Suprapubic skin (tissue), 4 donors: ENCODE results near the gene PROKR2. TPM values are rescaled to one million over a fixed set of nuclear protein-coding genes. Genes with fewer than 3 reads are reported as not detected.

Experiments used
- DNase-seq, 2 donors: peaks; one replicate each; pipeline ENCODE4 v3.0.0-alpha.2; 2019; ENCODE audit warnings: low spot score in 2 of 2
- H3K27ac ChIP-seq: fragments of 200-600 bp; sonication (generic); one replicate; pipeline ENCODE4 v1.5.1; 2019
- H3K27me3 ChIP-seq: fragments of 200-600 bp; sonication (generic); one replicate; pipeline ENCODE4 v1.5.1; 2019
- H3K36me3 ChIP-seq: fragments of 200-600 bp; sonication (generic); one replicate; pipeline ENCODE4 v1.5.1; 2019
- H3K4me1 ChIP-seq: fragments of 200-600 bp; sonication (generic); one replicate; pipeline ENCODE4 v1.5.1; 2019
- H3K4me3 ChIP-seq: fragments of 200-600 bp; sonication (generic); one replicate; pipeline ENCODE4 v1.5.1; 2019; ENCODE audit warnings: mild to moderate bottlenecking
- H3K9me3 ChIP-seq: fragments of 200-600 bp; sonication (generic); one replicate; pipeline ENCODE4 v1.5.1; 2019
- EP300 ChIP-seq: sonication (generic); formaldehyde crosslinking; IDR thresholded peaks from one replicate; pipeline ENCODE4 v1.6.1; 2017; ENCODE audit warnings: antibody characterized with exemption
- POLR2A ChIP-seq, 2 donors: fragments of 450-650 bp; IDR thresholded peaks; one replicate each; pipeline ENCODE4 v1.6.1; 2017; ENCODE audit warnings: antibody characterized with exemption in 2 of 2, mild to moderate bottlenecking in 2 of 2, moderate library complexity in 2 of 2
- POLR2AphosphoS5 ChIP-seq, 3 donors: sonication (generic); formaldehyde crosslinking; IDR thresholded peaks; one replicate each; pipeline ENCODE4 v1.6.1; 2017; ENCODE audit warnings: antibody characterized with exemption in 3 of 3
- WGBS: methylation state at CpG from one replicate; pipeline ENCODE4 v1.1.5; 2018; 5-methylcytosine and 5-hydroxymethylcytosine counted together
- total RNA-seq, 4 donors: library from RNA; depleted of rRNA; stranded (reverse); fragments of >200 nt; gene quantifications; one replicate each; pipeline ENCODE4 v1.1.0, GENCODE V29; 2016
- TF ChIP-seq, protein P1 (sequence below), 2 donors: fragments of 200-600 bp in 1 of 2; fragments of 450-650 bp in 1 of 2; sonication (generic) in 1 of 2; IDR thresholded peaks; one replicate each; pipeline ENCODE4 v1.5.1; 2016 to 2019; ENCODE audit warnings: antibody characterized with exemption in 2 of 2, mild to moderate bottlenecking in 1 of 2, moderate library complexity in 1 of 2

The PROKR2 gene
- total RNA-seq, 4 donors from 2014 or later: not detected

DNA sequence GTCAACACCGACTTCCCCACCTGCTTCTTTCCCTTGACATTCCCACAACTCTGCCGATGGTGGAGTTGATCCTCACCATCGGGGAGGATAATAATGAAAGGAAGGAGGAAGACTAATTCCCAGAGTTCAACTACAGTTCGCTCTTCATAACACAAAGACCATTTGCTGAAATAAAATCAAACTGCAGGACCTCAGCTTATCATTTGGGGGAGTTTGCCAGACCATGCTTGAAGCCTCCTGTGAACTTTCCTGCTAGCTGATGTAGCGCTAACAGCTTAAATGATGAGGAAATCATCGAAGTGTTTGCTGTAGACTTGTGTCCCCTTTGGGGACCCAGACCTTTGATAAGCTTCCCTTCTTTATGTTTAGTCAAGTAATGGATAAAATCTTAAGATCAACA lies 26.2 kb downstream of the PROKR2 start:
- Histone ChIP-seq H3K9me3 (no peaks in the 10 kb centered on the region), H3K27me3 (no peaks in the 10 kb centered on the region), H3K36me3 (no peaks in the 10 kb centered on the region), H3K4me1 (no peaks in the 10 kb centered on the region), H3K27ac (no peak overlapping the region), H3K4me3 (no peak overlapping the region)
- 85% methylated on average over 6 of the region's 6 CpGs for WGBS
- TF ChIP-seq POLR2AphosphoS5 (IDR thresholded peaks at IDR 0.05): no peak
- TF ChIP-seq, protein P1, sequence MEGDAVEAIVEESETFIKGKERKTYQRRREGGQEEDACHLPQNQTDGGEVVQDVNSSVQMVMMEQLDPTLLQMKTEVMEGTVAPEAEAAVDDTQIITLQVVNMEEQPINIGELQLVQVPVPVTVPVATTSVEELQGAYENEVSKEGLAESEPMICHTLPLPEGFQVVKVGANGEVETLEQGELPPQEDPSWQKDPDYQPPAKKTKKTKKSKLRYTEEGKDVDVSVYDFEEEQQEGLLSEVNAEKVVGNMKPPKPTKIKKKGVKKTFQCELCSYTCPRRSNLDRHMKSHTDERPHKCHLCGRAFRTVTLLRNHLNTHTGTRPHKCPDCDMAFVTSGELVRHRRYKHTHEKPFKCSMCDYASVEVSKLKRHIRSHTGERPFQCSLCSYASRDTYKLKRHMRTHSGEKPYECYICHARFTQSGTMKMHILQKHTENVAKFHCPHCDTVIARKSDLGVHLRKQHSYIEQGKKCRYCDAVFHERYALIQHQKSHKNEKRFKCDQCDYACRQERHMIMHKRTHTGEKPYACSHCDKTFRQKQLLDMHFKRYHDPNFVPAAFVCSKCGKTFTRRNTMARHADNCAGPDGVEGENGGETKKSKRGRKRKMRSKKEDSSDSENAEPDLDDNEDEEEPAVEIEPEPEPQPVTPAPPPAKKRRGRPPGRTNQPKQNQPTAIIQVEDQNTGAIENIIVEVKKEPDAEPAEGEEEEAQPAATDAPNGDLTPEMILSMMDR (IDR thresholded peaks at IDR 0.05): no peak
- no peak for TF ChIP-seq EP300
- no peak for TF ChIP-seq POLR2A (IDR thresholded peaks at IDR 0.05)
- DNase-seq: no peak

DNA sequence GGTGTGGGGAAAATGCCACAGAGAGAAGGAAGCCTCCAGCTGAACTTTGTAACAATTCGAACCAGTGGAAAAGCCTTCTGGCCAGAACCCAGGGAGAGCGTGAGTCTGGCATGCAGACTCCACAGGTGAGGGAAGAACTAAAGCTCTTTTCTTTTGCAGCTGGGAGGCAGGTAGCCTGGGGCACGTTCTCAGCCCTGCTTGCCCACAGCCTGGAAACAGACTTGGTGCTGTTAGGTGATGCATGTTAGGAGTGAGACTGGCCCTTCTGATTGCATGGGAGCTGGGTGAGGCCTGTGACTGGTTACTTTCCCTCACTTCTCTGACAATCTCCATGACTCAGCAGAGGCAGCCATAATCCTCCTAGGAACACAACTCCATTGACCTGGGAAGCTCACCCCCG lies 34.2 kb downstream of the PROKR2 start:
- WGBS: 55% methylated on average over 4 of the region's 4 CpGs
- no peak for DNase-seq
- Histone ChIP-seq H3K27me3 (no peaks in the 10 kb centered on the region), H3K27ac (no peak overlapping the region), H3K4me1 (no peaks in the 10 kb centered on the region), H3K36me3 (no peaks in the 10 kb centered on the region), H3K9me3 (no peaks in the 10 kb centered on the region), H3K4me3 (no peak overlapping the region)
- no peak for TF ChIP-seq POLR2A (IDR thresholded peaks at IDR 0.05)
- no peak for TF ChIP-seq EP300
- TF ChIP-seq POLR2AphosphoS5 (IDR thresholded peaks at IDR 0.05): no peak
- TF ChIP-seq, protein P1 (IDR thresholded peaks at IDR 0.05): no peak

DNA sequence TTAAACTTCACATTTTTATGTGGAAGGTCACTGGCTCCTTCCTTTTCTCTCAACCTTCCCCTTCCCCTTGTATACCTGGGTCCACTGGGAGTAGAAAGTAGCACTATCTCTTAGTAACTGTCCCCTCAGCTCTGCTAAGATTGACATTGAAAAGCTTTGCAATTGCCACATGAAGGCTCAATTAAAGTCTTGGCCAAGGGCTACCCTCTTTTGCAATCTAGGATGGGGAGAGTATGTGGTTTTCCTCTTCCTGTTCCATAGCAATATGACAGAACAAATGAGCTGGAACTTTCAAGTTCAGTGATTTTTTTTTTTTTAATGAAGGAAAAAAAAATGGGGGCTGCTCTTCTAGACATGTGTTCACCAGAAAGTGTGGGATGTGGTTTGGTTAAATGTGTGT lies 37.1 kb downstream of the PROKR2 start:
- Histone ChIP-seq H3K27me3 (no peaks in the 10 kb centered on the region), H3K9me3 (no peaks in the 10 kb centered on the region), H3K27ac (no peak overlapping the region), H3K4me3 (no peak overlapping the region), H3K4me1 (no peaks in the 10 kb centered on the region), H3K36me3 (no peaks in the 10 kb centered on the region)
- no peak for DNase-seq
- TF ChIP-seq EP300 (no peak), POLR2AphosphoS5 (IDR thresholded peaks at IDR 0.05) (no peak), POLR2A (IDR thresholded peaks at IDR 0.05) (no peak)
- TF ChIP-seq, protein P1 (IDR thresholded peaks at IDR 0.05): no peak

DNA sequence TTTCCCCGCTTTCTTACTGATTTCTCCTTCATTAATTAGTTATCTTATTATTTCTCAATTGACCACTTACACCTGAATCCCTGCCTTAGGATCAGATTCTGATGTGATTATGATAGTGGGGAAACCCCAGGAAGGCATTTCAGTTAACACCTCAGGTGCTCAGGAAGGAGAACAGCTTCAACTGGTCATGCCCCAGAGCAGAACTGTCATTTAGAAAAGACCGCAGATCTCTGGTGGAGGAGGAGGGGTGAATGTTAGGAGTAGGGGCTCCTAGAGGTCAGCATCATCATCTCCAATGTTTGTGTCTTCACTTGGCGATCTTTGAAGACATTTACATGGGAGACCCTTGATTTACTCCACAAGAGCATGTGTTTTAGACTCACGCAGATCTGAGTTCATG lies 44.5 kb downstream of the PROKR2 start:
- no peak overlapping the region for H3K4me3 ChIP-seq
- no peaks in the 10 kb centered on the region for H3K36me3 ChIP-seq
- WGBS: 73% methylated on average over 4 of the region's 4 CpGs
- no peaks in the 10 kb centered on the region for H3K27me3 ChIP-seq
- no peaks in the 10 kb centered on the region for H3K4me1 ChIP-seq
- TF ChIP-seq POLR2AphosphoS5 (IDR thresholded peaks at IDR 0.05): no peak
- TF ChIP-seq EP300: no peak
- no peak for TF ChIP-seq POLR2A (IDR thresholded peaks at IDR 0.05)
- TF ChIP-seq, protein P1 (IDR thresholded peaks at IDR 0.05): no peak
- H3K27ac ChIP-seq: no peak overlapping the region
- DNase-seq: no peak
- H3K9me3 ChIP-seq: no peaks in the 10 kb centered on the region

DNA sequence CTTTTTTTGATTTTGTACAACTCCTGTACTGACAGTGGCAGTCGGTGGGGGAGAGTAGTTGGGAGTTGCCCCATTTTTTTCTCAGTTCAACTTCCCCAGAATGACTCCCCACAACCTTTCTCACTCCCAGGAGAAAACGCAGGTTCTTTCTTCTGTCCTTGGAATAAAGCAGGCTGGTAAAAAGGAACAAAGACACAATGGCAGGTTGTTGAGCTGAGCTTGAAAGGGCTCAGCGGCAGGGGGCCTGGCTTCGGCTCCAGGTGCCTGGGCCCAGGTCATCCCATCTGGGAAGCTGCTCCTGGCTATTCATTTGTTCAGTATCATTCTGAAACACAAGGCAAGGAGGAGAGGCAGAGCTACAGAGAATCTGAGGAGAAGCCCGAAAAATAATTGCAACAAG lies 46.2 kb downstream of the PROKR2 start:
- Histone ChIP-seq H3K4me1 (no peaks in the 10 kb centered on the region), H3K9me3 (no peaks in the 10 kb centered on the region), H3K4me3 (no peak overlapping the region), H3K27ac (no peak overlapping the region), H3K27me3 (no peaks in the 10 kb centered on the region), H3K36me3 (no peaks in the 10 kb centered on the region)
- DNase-seq: no peak
- TF ChIP-seq EP300: no peak
- no peak for TF ChIP-seq POLR2A (IDR thresholded peaks at IDR 0.05)
- TF ChIP-seq, protein P1 (IDR thresholded peaks at IDR 0.05): no peak
- no peak for TF ChIP-seq POLR2AphosphoS5 (IDR thresholded peaks at IDR 0.05)
- WGBS: 74% methylated on average over 5 of the region's 5 CpGs
